DMS53 treated with DMSO at 0.1 percent for 48 hours (cell line): Measurements from ENCODE around the gene OTOS.

Experiments used
- DNase-seq: peaks from one replicate; lab custom pipeline; 2025; ENCODE audit not compliant: unreplicated experiment; lab: John Stamatoyannopoulos, UW

Gene OTOS

GRCh38 chr2:240137596-240138253, 2.7 kb downstream of the OTOS start:
- DNase-seq = no peak

- DNase-seq = no peak
Observed at GRCh38 chr2:240136671-240137292, 3.7 kb downstream of the OTOS start.

- peak; percentile 80 for DNase-seq
Observed at GRCh38 chr2:240136013-240136670, 4.3 kb downstream of the OTOS start, which contains the start of gene COPS9. COPS9 (minus strand) TSS chr2:240136305; CDS start chr2:240136284, 21 bp downstream.

- no peak for DNase-seq
Observed at GRCh38 chr2:240135706-240136012, 4.8 kb downstream of the OTOS start.

GRCh38 chr2:240134956-240135520, 5.4 kb downstream of the OTOS start:
- no peak for DNase-seq

- DNase-seq = no peak
Observed at GRCh38 chr2:240134466-240134865, 6.0 kb downstream of the OTOS start.

GRCh38 chr2:240133401-240133800, 7.1 kb downstream of the OTOS start:
- no peak for DNase-seq

GRCh38 chr2:240132651-240132980, 7.8 kb downstream of the OTOS start:
- DNase-seq = no peak

GRCh38 chr2:240131941-240132650, 8.4 kb downstream of the OTOS start:
- no peak for DNase-seq

- no peak for DNase-seq
Observed at GRCh38 chr2:240131296-240131695, 9.2 kb downstream of the OTOS start.

GRCh38 chr2:240130393-240131195, 9.9 kb downstream of the OTOS start:
- DNase-seq = no peak

- no peak for DNase-seq
Observed at GRCh38 chr2:240129731-240130392, 10.6 kb downstream of the OTOS start.

- no peak for DNase-seq
Observed at GRCh38 chr2:240129311-240129710, 11.1 kb downstream of the OTOS start.

- no peak for DNase-seq
Observed at GRCh38 chr2:240128608-240129145, 11.8 kb downstream of the OTOS start.

GRCh38 chr2:240127911-240128607, 12.4 kb downstream of the OTOS start:
- DNase-seq = no peak

GRCh38 chr2:240127191-240127750, 13.2 kb downstream of the OTOS start:
- DNase-seq = no peak

- no peak for DNase-seq
Observed at GRCh38 chr2:240126731-240127130, 13.7 kb downstream of the OTOS start.

GRCh38 chr2:240125742-240126141, 14.7 kb downstream of the OTOS start:
- DNase-seq = no peak

GRCh38 chr2:240124651-240125030, 15.8 kb downstream of the OTOS start:
- no peak for DNase-seq
